Prostate gland (tissue), 2 donors: ENCODE measurements around the gene CABCOCO1.

Experiments
- CTCF ChIP-seq, 4 experiments: fragments of 200-600 bp in 2 of 4; fragments of 450-650 bp in 2 of 4; sonication (generic) in 2 of 4; IDR thresholded peaks; 1 replicate in 3 of 4; 2 replicates in 1 of 4; pipeline ENCODE4 v1.5.1; 2016 to 2019; ENCODE audit warnings: antibody characterized with exemption in 4 of 4, mild to moderate bottlenecking in 2 of 4, moderate library complexity in 2 of 4
- POLR2A ChIP-seq: fragments of 450-650 bp; IDR thresholded peaks from one replicate; pipeline ENCODE4 v1.6.1; 2016; ENCODE audit warnings: antibody characterized with exemption, mild to moderate bottlenecking
- POLR2AphosphoS5 ChIP-seq: sonication (generic); formaldehyde crosslinking; IDR thresholded peaks from one replicate; pipeline ENCODE4 v1.6.1; 2017; ENCODE audit warnings: antibody characterized with exemption

GRCh38 chr10:61623161-61623560 is 39.6 kb upstream of the CABCOCO1 start:
- TF ChIP-seq CTCF (IDR thresholded peaks at IDR 0.05) (no peak), POLR2AphosphoS5 (no peak), POLR2A (no peak)
